Measurements from ENCODE around the gene DOCK3. TPM values are rescaled to one million over a fixed set of nuclear protein-coding genes. Genes with fewer than 3 reads are reported as not detected.

DOCK3 gene
- total and polyA plus RNA-seq, 3 donors from 2014 or later, result 8.4 to 11.7 (median 11.2) TPM

DNA sequence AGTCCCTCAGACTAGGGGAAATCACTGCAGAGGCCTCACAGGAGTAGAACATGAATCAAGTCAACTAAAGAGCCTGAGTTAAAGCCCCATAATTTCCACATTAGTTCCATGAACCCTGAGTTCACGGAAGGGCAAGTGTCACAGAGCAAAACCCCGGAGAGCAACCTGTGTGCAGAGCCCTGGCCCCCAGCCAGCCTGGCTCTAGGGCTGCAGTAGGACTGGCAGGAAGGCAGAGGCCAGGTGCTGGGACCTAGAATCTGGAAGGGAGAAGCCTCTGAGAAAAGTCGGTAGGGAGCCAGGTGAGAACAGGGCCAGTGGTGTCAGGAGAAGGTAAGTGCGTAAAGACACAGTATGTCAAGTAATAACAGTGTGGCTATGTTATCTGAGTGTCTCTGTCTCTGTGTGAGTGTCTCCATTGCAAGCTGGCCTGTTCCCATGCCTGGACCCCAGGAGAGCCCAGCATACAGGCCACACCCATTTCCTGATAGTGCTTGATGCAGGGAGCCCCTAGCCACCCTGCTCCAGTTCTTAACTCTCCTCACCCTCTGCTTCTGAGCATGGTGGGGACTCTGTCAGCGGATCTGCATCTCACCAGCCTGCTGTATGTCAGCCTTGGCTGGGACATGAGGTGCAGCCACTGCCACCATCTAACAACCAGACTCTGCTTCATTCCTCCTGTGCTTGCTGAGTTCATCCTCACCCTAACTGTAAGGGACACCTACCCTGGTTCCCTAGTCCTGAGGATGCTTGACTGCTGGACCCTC, 699.1 kb downstream of the DOCK3 start:
- Histone ChIP-seq H3K4me3 (no peak overlapping the region), H3K9me3 (no peaks in the 10 kb centered on the region), H3K36me3 (ENCODE audit: low read depth, missing control alignments) (no peaks in the 10 kb centered on the region), H3K27ac (no peak overlapping the region), H3K27me3 (no peaks in the 10 kb centered on the region), H3K4me1 (no peaks in the 10 kb centered on the region)
- no peak for TF ChIP-seq POLR2A (IDR thresholded peaks at IDR 0.05)
- TF ChIP-seq, protein P1, sequence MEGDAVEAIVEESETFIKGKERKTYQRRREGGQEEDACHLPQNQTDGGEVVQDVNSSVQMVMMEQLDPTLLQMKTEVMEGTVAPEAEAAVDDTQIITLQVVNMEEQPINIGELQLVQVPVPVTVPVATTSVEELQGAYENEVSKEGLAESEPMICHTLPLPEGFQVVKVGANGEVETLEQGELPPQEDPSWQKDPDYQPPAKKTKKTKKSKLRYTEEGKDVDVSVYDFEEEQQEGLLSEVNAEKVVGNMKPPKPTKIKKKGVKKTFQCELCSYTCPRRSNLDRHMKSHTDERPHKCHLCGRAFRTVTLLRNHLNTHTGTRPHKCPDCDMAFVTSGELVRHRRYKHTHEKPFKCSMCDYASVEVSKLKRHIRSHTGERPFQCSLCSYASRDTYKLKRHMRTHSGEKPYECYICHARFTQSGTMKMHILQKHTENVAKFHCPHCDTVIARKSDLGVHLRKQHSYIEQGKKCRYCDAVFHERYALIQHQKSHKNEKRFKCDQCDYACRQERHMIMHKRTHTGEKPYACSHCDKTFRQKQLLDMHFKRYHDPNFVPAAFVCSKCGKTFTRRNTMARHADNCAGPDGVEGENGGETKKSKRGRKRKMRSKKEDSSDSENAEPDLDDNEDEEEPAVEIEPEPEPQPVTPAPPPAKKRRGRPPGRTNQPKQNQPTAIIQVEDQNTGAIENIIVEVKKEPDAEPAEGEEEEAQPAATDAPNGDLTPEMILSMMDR (IDR thresholded peaks at IDR 0.05), result no peak
- intact Hi-C loops (cut with DNase I; ENCODE audit: low total_unique reads), result no loop called here
- 75 to 88% methylated on average over 5 of the region's 5 CpGs for WGBS, 2 donors
- no peak for DNase-seq

DNA sequence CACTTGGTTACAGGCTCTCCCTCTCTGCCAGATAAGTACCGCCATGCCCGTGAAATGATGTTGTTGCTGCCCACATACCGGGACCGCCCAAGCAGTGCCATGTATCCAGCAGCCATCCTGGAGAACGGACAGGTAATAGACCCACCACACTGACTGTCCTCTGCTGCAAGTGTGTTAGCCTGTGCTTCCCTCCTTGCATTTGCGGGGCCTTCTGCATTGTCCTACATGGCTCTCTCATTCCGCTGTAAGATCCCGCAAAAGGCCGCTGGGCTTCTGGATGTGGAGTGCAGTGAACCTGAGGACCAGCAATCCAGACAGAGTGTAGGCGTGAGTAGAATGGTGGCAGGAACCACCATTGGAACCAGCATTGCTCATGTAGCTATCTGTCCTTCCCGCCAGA, 699.7 kb downstream of the DOCK3 start:
- intact Hi-C loops (cut with DNase I; ENCODE audit: low total_unique reads), result no loop called here
- H3K36me3 ChIP-seq (ENCODE audit: low read depth, missing control alignments), result no peaks in the 10 kb centered on the region
- no peak overlapping the region for H3K27ac ChIP-seq
- H3K4me3 ChIP-seq, result no peak overlapping the region
- no peak for TF ChIP-seq POLR2A (IDR thresholded peaks at IDR 0.05)
- TF ChIP-seq, protein P1 (IDR thresholded peaks at IDR 0.05), result no peak
- no peaks in the 10 kb centered on the region for H3K27me3 ChIP-seq
- no peaks in the 10 kb centered on the region for H3K9me3 ChIP-seq
- no peaks in the 10 kb centered on the region for H3K4me1 ChIP-seq
- no peak for DNase-seq
- WGBS, 2 donors, result 95 to 98% methylated on average over 11 of the region's 11 CpGs

DNA sequence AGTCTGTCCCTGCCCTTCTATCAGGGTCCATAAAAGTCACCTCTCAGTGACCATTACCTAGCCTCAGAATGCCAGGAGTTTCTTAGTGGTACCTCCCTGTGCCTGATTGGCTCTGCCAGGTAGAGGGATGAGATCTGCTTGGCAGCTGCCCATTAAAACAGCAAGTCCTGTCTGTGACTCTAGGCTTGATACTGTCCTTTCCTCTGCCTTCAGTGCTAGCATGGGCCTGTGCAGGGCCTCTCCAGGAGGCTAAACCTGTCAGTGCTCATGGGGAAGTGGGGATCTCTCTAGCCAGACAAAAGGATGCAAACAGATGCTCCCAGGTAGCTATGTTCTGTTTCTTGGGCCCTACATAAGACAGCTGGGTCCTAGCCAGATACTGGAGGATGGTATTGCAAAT, 700.4 kb downstream of the DOCK3 start:
- no peaks in the 10 kb centered on the region for H3K4me1 ChIP-seq
- H3K9me3 ChIP-seq, result no peaks in the 10 kb centered on the region
- TF ChIP-seq, protein P1 (IDR thresholded peaks at IDR 0.05), result no peak
- no peak for TF ChIP-seq POLR2A (IDR thresholded peaks at IDR 0.05)
- H3K36me3 ChIP-seq (ENCODE audit: low read depth, missing control alignments), result no peaks in the 10 kb centered on the region
- H3K27me3 ChIP-seq, result no peaks in the 10 kb centered on the region
- H3K4me3 ChIP-seq, result no peak overlapping the region
- H3K27ac ChIP-seq, result no peak overlapping the region
- intact Hi-C loops (cut with DNase I; ENCODE audit: low total_unique reads), result no loop called here
- no peak for DNase-seq

DNA sequence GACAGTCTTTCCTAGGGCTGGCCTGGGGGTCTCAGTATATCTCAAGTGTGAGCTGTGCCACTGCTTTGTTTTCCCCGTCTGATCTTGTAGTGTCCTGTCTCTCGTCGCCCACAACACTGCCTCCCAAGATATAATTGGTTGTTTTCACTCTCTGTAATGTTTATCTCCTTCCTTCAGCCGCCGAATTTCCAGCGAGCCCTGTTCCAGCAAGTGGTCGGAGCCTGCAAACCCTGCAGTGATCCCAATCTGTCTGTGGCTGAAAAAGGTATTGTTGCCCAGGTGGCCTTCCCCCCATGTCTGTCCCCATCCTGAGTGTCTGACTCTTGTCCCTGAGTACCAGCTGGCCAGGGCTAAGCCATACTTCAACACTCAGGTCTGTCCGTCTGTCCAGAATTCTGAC, 700.8 kb downstream of the DOCK3 start:
- no peak for DNase-seq
- Histone ChIP-seq H3K4me1 (no peaks in the 10 kb centered on the region), H3K36me3 (ENCODE audit: low read depth, missing control alignments) (no peaks in the 10 kb centered on the region), H3K27me3 (no peaks in the 10 kb centered on the region), H3K27ac (no peak overlapping the region), H3K4me3 (no peak overlapping the region), H3K9me3 (no peaks in the 10 kb centered on the region)
- WGBS, 2 donors, result 83 to 87% methylated on average over 8 of the region's 8 CpGs
- intact Hi-C loops (cut with DNase I; ENCODE audit: low total_unique reads), result no loop called here
- TF ChIP-seq, protein P1 (IDR thresholded peaks at IDR 0.05), result no peak
- no peak for TF ChIP-seq POLR2A (IDR thresholded peaks at IDR 0.05)

DNA sequence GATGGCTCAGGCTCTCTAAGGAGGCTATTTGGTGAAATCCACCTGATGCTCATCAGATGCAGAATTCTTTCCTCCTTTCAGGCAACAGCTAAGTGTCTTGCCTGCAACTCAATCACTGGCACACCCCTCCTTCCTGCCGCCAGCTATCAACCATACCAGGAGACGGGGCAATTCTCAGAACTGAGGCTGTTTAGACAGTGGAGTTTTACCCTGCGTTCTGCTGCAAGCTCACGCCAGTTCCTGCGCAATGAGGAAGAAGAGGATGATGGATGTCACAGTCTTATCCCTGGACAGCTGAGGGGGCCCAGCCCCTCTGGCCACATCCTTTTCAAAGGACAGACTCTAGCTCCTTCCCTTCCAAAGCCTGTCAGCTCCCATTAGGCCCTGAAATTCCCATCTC, 703.3 kb downstream of the DOCK3 start:
- TF ChIP-seq, protein P1 (IDR thresholded peaks at IDR 0.05), result no peak
- no peak for TF ChIP-seq POLR2A (IDR thresholded peaks at IDR 0.05)
- intact Hi-C loops (cut with DNase I; ENCODE audit: low total_unique reads), result no loop called here
- 82 to 97% methylated on average over 5 of the region's 5 CpGs for WGBS, 2 donors
- H3K9me3 ChIP-seq, result no peaks in the 10 kb centered on the region
- no peaks in the 10 kb centered on the region for H3K27me3 ChIP-seq
- DNase-seq, result no peak
- H3K36me3 ChIP-seq (ENCODE audit: low read depth, missing control alignments), result no peaks in the 10 kb centered on the region
- no peak overlapping the region for H3K4me3 ChIP-seq
- no peak overlapping the region for H3K27ac ChIP-seq
- no peaks in the 10 kb centered on the region for H3K4me1 ChIP-seq
